Stimulated activated CD8-positive, alpha-beta memory T cell treated with anti-CD3 and anti-CD28 coated beads, Interleukin-12 subunit alpha, Interleukin-12 subunit beta, amount 100 ng/mL, for 24 hours (primary cell): ENCODE data around the gene KCNAB1.

Source experiments
- DNase-seq: peaks from one replicate; pipeline ENCODE4 v3.0.0-alpha.2; 2020; ENCODE audit errors: extremely low read depth

Gene KCNAB1

DNA sequence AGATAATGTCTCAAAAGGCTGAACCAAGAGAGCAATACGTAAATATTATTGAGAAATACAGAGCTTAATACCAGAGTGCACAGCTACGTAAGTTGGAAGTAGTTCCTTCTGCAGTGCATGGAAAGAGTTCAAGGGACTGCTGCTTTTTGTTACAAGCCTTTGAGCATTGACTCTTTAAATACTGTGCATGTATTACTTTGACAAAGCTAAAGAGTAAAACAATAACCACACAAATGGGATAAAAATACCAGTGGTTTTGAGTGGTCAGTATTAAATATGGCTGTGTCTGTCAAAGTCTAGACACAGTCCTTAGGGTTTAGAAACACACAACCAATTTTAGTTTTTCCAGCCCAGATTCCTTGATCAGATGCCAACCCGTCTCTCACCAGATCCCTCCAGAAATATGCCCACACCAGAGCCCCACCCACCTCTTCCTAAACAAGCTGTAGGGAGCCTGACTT, 372.5 kb downstream of the KCNAB1 start:
- DNase-seq: no peak

DNA sequence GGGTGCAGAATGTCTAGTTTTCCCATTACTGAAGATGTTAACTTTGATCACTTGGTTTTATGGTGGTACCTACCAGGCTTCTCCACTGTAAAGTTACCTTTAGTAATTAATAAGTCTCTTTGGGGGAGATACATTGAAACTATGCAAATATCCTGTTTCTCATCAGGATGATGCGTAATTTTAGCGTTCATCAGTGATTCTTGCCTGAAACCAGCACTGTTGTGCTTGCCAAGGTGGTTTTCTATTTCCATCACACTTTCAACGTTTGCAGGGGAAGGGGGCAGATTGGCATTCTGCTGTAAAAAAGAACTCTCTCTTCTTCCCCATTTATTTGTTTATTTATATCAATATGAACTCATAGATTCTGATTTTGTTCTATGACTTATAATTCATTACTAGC, 373.5 kb downstream of the KCNAB1 start:
- DNase-seq: no peak

- DNase-seq: no peak
Measured at GRCh38 chr3:156495816-156496215, 375.4 kb downstream of the KCNAB1 start.

DNA sequence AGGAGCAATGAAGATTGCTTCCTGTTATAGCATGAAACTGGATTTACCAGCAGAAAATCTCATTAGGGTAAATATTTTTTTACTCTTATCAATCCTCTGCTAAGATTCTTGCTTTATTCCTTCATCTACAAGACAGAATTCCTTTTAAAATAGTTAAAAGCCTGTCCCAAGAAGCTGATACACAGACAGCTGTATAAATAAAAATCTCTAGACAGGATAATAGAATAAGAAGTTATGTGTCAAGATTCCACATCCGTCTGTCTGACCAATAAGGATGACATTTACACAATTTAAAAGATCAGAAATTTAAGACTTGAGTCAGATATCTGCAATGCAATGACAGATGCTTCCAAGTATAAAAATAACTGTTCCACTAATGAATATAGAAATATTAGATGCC, 376.9 kb downstream of the KCNAB1 start:
- no peak for DNase-seq

DNA sequence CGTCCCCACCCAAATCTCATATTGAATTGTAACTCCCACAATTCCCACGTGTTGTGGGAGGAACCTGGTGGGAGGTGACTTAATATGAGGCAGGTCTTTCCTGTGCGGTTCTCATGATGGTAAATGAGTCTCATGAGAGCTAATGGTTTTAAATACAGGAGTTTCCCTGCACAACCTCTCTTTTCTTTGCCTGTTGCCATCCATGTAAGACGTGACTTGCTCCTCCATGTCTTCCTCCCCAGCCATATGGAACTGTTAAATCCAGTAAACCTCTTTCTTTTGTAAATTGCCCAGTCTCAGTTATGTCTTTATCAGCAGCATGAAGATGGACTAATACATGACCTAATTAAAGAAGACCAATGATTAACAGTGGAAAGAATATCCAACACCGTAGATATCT, 377.9 kb downstream of the KCNAB1 start:
- no peak for DNase-seq

- DNase-seq: no peak
Measured at GRCh38 chr3:156507285-156507684, 386.9 kb downstream of the KCNAB1 start.

DNA sequence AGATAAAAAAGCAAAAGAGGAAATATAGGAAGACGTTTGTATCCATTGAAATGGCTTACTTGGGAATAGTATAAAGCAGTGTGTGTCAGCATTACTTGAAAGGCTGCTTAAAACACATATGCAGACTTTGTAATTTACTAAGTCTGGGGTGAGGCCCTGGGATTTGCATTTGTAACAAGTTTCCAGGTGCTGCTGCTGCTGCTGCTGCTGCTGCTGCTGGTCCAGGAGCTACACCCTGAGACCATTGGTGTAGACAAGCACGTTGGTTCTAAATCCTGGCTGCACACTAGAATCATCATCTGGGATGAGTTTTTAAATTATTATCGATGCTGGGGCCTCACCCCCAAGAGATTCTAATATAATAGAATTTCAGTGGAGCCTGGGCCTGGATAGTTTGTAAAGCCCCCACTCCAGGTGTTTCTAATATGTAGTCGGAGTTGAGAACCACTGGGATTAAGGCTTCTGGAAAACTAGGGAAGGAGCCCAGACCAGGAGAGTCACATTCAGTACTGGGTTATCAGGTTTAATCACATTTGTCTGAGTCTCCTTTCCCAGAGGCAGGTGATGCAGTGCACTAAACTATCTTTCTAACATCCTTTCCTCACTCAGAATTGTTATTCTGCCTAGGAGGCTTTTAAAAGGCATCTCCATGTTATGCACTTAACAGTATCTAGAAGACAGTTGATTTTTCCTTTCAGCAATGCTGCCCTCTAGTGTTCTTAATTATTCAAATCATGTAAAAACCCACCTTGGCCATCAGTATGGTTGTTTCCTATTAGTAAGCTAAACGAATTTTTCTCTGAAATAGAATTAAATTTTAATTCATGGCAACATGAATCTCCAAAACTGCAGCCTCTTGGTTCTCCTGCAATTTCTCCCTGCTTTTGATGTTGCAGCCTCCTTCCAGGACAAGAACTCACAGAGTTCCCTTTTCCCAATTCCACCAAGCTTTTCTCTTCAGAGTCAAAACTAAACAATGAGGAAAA, 389.1 kb downstream of the KCNAB1 start:
- DNase-seq: no peak

- DNase-seq: no peak
Measured at GRCh38 chr3:156511987-156512677, 391.8 kb downstream of the KCNAB1 start.

DNA sequence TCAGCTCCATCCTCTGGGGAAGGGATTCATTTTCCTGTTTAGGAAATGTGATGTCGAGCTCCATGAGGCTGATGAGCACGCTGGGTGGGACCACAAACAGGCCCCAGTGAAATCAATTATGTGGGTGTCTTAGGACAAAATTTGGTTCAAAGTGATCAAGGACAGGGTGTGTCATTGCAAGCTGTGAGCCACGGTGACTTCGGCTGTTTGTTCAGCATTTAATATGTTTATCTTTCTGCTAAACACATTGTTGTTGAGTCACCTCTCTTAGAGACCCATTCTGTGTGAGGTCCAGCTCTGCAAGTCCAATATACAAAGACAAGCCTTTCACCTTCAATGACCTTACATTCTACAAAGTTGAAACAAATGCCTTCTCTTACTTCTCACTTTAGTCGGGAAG, 393.2 kb downstream of the KCNAB1 start:
- no peak for DNase-seq

DNA sequence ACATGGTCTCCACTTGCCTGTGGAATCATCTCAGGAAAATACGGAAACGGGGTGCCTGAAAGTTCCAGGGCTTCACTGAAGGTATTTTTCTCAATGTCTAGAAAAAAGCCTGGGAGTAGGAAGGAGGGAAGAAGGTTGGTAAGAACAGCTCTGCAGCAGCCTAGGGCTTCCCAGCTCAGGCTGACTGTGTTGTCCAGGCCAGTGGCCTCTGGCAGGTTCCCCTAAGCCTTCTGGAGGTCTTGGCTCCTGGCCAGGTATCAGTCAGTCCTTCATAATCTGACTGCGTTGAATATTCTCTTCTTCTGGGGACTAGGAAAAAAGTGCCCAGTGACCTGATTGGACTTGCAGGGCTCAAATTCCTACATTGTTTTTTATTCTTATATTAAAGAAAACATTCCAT, 395.9 kb downstream of the KCNAB1 start:
- no peak for DNase-seq

DNA sequence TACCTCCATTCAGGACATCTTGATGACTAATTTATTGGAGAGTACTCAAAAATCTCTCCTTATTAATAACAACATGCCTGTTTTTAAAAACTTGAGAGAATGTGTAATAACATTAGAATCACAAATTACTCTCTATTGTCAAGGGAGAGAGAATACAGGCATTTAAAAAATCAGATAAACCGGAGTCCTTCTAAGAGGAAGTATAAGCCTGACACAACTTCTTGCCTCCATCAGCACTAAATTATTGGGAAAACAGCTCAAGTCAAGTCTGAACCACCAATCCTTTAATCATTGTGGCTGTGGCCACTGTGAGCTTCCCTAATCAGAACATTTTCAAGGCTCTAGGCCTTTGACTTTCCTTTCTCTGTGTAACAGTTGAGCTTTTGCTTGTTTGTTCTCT, 396.6 kb downstream of the KCNAB1 start:
- DNase-seq: no peak

DNA sequence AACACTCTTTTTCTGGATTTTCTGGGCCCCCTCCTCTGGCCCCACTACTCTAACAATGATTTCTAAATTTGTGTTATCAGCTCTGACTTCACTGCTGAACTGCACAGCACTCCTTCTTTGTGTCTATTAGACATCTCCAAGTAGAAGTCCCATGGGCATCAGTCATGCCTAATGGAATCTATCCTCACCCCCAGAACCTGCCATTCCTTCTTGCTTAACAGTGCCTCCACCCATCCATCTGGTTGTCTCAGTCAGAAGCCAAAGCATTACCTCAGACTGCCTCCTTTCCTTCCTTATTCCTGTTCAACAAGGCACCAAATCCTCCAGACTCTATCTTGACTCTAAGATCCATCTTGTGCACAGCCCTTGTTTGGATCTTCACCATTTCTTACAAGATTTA, 398.3 kb downstream of the KCNAB1 start:
- no peak for DNase-seq

- no peak for DNase-seq
Measured at GRCh38 chr3:156519758-156520162, 399.4 kb downstream of the KCNAB1 start.

- no peak for DNase-seq
Measured at GRCh38 chr3:156522673-156523072, 402.3 kb downstream of the KCNAB1 start.

DNA sequence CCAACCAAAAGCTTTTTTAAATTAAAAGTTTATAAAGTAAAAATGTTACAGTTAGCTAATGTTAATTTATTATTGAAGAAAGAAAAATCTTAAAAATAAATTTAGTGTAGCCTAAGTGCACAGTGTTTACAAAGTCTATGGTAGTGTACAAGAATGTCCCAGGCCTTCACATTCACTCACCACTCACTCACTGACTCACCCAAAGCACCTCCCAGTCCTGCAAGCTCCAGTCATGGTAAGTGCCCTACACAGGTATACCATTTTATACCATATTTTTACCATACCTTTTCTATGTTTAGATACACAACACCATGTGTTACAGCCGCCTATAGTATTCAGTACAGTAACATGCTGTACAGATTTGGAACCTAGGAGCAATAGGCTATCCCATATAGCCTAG, 405.4 kb downstream of the KCNAB1 start:
- DNase-seq: no peak

- DNase-seq: no peak
Measured at GRCh38 chr3:156527060-156527459, 406.7 kb downstream of the KCNAB1 start.

- no peak for DNase-seq
Measured at GRCh38 chr3:156530980-156531379, 410.6 kb downstream of the KCNAB1 start.

DNA sequence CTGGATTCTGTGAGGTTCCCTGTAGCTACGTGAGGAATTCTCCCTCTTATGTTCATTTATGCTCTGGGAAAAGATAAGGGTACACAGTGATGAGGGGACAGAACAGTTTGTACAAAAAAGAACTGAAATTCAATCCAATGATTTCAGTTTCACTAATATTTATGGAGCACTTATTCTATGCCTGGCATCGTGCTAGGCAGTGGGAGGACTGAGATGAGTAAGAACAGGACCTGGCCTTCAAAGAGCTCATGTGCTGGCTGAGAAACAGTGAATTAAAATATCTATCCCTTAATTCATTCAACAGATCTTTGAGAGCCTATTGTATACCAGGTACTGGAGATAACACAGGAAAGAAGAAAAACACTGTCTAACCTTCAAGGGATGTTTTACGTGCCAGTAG, 412.4 kb downstream of the KCNAB1 start:
- DNase-seq: no peak

GRCh38 chr3:156533205-156533604, 412.8 kb downstream of the KCNAB1 start:
- no peak for DNase-seq

DNA sequence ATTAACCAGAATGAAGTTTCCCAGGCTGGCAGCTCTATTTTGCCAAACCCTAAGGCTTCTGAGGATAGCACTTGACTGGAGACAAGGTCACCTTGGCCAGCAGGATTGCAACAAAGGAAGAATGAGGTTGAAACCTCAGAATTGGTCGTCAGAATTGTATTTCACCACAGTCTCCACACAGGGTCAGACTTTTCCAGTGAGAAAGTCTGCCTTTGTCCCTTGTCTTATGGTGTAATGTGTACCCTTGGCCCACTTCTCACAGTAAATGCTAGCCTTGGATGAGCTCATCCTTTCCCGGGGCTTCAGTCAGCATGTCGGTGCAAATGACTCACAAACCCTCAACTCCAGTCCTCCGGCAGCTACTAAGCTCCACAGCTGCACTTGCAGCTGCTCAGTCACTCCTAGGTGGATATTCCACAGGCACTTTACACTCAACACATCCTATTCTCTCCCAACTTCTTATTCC, 414.8 kb downstream of the KCNAB1 start:
- no peak for DNase-seq

GRCh38 chr3:156535798-156536197, 415.4 kb downstream of the KCNAB1 start:
- DNase-seq: no peak

DNA sequence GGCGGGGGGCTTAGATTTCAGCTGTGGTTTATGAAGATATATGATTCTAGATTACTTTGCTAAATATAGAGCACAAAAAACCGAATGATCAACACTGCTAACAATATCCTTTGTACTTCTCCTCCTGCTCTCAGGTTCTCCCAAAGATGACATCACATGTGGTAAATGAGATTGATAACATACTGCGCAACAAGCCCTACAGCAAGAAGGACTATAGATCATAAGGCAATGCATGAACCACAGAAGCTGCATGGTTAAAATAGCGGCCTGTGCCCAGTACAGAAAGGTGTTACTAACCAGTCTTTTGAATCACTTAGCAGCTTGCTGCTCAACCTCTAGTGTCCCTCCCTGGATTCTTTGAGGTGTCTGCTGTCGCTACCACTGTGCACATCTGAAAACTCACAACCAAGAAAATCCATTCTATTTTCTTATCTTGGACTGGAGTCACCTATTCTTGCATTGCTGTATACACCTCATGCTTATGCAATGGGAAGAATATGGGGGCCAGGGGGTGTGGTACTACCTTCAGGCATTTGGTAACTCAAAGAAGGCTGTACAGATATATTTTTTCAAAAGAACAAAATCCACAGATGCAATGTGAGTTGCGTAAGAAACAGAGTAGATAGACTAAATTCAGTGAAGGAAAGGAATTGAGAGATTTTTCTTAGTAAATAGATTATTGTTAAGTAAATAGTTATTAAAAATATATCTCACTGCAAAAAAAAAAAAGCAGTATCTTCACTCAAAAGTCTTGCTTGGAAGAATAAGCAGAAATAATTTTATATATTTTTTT, 416.3 kb downstream of the KCNAB1 start:
- no peak for DNase-seq
